Testis (tissue), 2 donors: ENCODE results near the gene RAB3C.

ENCODE experiments used
- CTCF ChIP-seq, 3 experiments: fragments of 450-650 bp in 2 of 3; fragments of 200-600 bp in 1 of 3; sonication (generic) in 1 of 3; IDR thresholded peaks; one replicate each; pipeline ENCODE4 v1.5.1; 2016 to 2019; ENCODE audit warnings: antibody characterized with exemption in 3 of 3, mild to moderate bottlenecking in 2 of 3, moderate library complexity in 1 of 3
- POLR2A ChIP-seq: fragments of 450-650 bp; IDR thresholded peaks from one replicate; pipeline ENCODE4 v1.6.1; 2017; ENCODE audit warnings: antibody characterized with exemption, mild to moderate bottlenecking, moderate library complexity

GRCh38 chr5:58763390-58763789 is 180.5 kb downstream of the RAB3C start:
- no peak for TF ChIP-seq CTCF (IDR thresholded peaks at IDR 0.05)
- no peak for TF ChIP-seq POLR2A
